Inferior parietal cortex (tissue), 1 donor: ENCODE results near the gene GPRASP2.

Experiments
- DNase-seq: peaks from one replicate; pipeline ENCODE4 v3.0.0-alpha.2; 2016; ENCODE audit errors: extremely low spot score

GPRASP2 gene

DNA sequence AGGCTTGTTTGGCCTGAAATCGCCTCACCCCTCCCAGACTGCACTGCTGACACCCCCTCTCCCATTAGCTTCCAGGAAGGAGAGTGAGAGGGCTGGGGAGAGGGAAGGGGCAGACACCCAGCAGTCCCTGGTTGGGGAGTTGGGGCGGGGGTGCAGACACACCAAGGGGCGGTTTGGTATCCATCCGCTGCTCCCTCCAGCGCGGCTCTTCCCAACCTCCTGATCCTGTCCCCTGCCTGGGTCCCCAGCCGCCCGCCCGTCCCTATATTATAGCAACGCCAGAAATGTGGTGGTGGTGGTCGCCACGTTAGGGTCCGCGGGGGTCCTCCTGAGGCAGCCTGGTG lies 33.2 kb downstream of the GPRASP2 start:
- DNase-seq = no peak

- no peak for DNase-seq
These were observed 33.8 kb downstream of the GPRASP2 start for GRCh38 chrX:102745857-102746584.

- no peak for DNase-seq
These were observed 53.0 kb downstream of the GPRASP2 start for GRCh38 chrX:102765217-102765616.

DNA sequence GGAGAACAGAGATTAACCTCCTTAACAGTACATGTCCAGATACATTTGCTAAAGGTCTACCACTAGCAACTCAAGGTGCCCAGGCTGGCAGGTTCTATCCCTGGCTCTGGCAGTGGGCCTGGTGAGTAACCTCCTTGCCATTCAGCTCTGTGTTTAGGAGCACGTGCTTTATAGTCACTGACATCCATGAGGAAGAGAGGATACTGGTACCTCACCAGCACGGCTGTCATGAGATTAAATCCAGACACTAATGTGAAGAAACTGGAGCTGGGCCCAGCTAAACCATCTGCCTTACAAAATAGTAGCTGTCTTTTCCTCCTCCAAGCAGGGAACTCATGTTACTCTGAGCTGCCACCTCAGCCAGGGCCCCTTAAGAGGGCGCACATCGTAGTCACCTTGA lies 53.6 kb downstream of the GPRASP2 start:
- no peak for DNase-seq

DNA sequence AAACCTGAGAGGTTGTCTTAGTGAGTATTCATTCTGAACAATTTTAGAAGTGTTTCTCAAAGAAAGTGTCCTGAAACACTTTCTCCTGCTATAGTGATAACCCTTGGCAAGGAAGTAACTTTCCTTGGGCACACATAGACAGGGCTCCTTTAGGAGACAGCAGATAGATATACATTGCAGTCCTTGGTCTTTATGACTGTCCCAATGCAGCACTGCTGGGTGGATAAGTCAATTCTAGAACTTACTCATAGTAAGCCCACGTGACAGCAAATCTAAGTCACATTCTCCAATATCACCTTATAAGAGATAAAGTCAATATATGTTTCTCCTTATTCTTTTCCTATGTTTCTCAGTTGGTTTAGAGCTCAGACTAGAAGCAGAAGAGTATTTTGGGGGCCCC lies 55.0 kb downstream of the GPRASP2 start:
- DNase-seq = no peak
